HL-60 (cell line): ENCODE measurements around the gene BCL2L12.

Experiments used
- GABPA ChIP-seq: IDR thresholded peaks from 2 replicates; pipeline ENCODE4 v1.6.1; 2012; ENCODE audit warnings: low read depth
- TF ChIP-seq, protein P1 (sequence below): IDR thresholded peaks from one replicate; pipeline ENCODE4 v1.5.1; 2011; ENCODE audit warnings: low read length, control low read depth, inconsistent platforms; ENCODE audit not compliant: insufficient read depth

DNA sequence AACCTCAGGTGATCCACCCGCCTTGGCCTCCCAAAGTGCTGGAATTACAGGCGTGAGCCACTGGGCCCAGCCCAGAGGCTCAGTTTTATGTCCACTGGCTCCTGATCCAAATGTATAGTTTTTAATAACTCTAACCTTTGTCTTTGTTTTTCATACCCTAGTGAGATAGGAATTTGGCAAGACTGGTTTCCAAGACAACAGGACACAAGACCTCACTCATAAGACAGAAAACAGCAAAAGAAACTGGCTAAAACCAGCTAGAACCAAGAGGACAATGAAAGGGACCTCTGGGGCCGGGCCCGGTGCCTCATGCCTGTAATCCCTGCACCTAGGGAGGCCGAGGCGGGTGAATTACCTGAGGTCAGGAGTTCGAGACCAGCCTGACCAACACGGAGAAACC is 52.8 kb downstream of the BCL2L12 start:
- TF ChIP-seq, protein P1, sequence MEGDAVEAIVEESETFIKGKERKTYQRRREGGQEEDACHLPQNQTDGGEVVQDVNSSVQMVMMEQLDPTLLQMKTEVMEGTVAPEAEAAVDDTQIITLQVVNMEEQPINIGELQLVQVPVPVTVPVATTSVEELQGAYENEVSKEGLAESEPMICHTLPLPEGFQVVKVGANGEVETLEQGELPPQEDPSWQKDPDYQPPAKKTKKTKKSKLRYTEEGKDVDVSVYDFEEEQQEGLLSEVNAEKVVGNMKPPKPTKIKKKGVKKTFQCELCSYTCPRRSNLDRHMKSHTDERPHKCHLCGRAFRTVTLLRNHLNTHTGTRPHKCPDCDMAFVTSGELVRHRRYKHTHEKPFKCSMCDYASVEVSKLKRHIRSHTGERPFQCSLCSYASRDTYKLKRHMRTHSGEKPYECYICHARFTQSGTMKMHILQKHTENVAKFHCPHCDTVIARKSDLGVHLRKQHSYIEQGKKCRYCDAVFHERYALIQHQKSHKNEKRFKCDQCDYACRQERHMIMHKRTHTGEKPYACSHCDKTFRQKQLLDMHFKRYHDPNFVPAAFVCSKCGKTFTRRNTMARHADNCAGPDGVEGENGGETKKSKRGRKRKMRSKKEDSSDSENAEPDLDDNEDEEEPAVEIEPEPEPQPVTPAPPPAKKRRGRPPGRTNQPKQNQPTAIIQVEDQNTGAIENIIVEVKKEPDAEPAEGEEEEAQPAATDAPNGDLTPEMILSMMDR, result no peak
- no peak for TF ChIP-seq GABPA
